Measurements from ENCODE around the gene AK6.

Gene AK6

GRCh38 chr5:69331528-69332445 lies 37.5 kb downstream of the AK6 start:
- ChIA-PET POLR2A (interaction anchor here (1.1 kb wide), 1 partner anchor 28 kb away, joined by 5 read pairs; no protein-coding TSS in a partner anchor), CTCF (no interaction called here)
- no peak for DNase-seq (ENCODE audit: extremely low spot score)
- TF ChIP-seq BHLHE40 (IDR thresholded peaks at IDR 0.05; ENCODE audit: borderline replicate concordance) (no peak), ELF4 (IDR thresholded peaks at IDR 0.05) (no peak), FOXM1 (IDR thresholded peaks at IDR 0.05; ENCODE audit: borderline replicate concordance) (no peak), FOXK2 (IDR thresholded peaks at IDR 0.05) (no peak), CTBP1 (IDR thresholded peaks at IDR 0.05; ENCODE audit: borderline replicate concordance) (no peak), ZNF384 (IDR thresholded peaks at IDR 0.05) (no peak), LEF1 (IDR thresholded peaks at IDR 0.05; ENCODE audit: borderline replicate concordance) (no peak), PKNOX1 (IDR thresholded peaks at IDR 0.05) (no peak), SP1 (IDR thresholded peaks at IDR 0.05) (no peak), ARNT (IDR thresholded peaks at IDR 0.05) (no peak), TARDBP (IDR thresholded peaks at IDR 0.05) (no peak)

- ChIA-PET CTCF (no interaction called here), POLR2A (no interaction called here)
Observed at GRCh38 chr5:69329905-69330489, 39.3 kb downstream of the AK6 start.

GRCh38 chr5:69326365-69326764 lies 43.0 kb downstream of the AK6 start:
- ChIA-PET POLR2A (no interaction called here), CTCF (no interaction called here)
- DNase-seq (ENCODE audit: extremely low spot score): no peak

More at GRCh38 chr5:69329905-69330489, 39.3 kb downstream of the AK6 start:
- DNase-seq (ENCODE audit: extremely low spot score): no peak
- no peak for TF ChIP-seq ELF4 (IDR thresholded peaks at IDR 0.05)
- no peak for TF ChIP-seq FOXK2 (IDR thresholded peaks at IDR 0.05)
- no peak for TF ChIP-seq LEF1 (IDR thresholded peaks at IDR 0.05; ENCODE audit: borderline replicate concordance)
- no peak for TF ChIP-seq SP1 (IDR thresholded peaks at IDR 0.05)
- TF ChIP-seq FOXA1 (IDR thresholded peaks at IDR 0.05): no peak
- TF ChIP-seq SUZ12 (IDR thresholded peaks at IDR 0.05): no peak
- no peak for TF ChIP-seq L3MBTL2 (conservative IDR thresholded peaks at IDR 0.05)
- TF ChIP-seq BHLHE40 (IDR thresholded peaks at IDR 0.05; ENCODE audit: borderline replicate concordance): no peak
- TF ChIP-seq HDGF (IDR thresholded peaks at IDR 0.05; ENCODE audit: borderline replicate concordance): no peak
- TF ChIP-seq NFRKB (IDR thresholded peaks at IDR 0.05): no peak

DNA sequence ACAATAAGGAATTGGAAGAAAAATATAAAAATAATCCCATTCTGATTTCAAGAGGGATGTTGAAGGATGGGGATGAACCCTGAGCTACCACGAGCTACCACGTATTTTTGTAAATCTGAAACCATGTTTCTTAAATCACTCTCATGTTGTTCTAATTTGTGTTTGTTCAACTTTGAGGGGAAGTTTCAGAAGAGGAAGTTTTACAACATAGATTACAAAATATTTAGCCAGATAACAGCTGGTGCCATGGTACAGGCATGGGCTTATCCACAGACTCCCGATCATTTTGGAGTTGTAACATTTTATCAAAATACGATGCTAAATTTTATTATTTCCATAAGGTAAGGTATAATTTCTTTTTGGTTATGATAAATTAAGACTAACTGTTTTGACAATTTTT lies 51.9 kb downstream of the AK6 start:
- no peak for DNase-seq (ENCODE audit: extremely low spot score)
- CTCF ChIA-PET: interaction anchor here (0.6 kb wide), 1 partner anchor 1043 kb away, joined by 4 read pairs; no protein-coding TSS in a partner anchor
- no peak for TF ChIP-seq CTBP1 (IDR thresholded peaks at IDR 0.05; ENCODE audit: borderline replicate concordance)
- TF ChIP-seq FOXK2 (IDR thresholded peaks at IDR 0.05): no peak
- TF ChIP-seq TARDBP (IDR thresholded peaks at IDR 0.05): no peak
- TF ChIP-seq HDGF (IDR thresholded peaks at IDR 0.05; ENCODE audit: borderline replicate concordance): no peak
- no peak for TF ChIP-seq ELF4 (IDR thresholded peaks at IDR 0.05)
- TF ChIP-seq LEF1 (IDR thresholded peaks at IDR 0.05; ENCODE audit: borderline replicate concordance): no peak
- POLR2A ChIA-PET: no interaction called here

More at GRCh38 chr5:69326365-69326764, 43.0 kb downstream of the AK6 start:
- TF ChIP-seq FOXM1 (IDR thresholded peaks at IDR 0.05; ENCODE audit: borderline replicate concordance) (no peak), NFRKB (IDR thresholded peaks at IDR 0.05) (no peak)

DNA sequence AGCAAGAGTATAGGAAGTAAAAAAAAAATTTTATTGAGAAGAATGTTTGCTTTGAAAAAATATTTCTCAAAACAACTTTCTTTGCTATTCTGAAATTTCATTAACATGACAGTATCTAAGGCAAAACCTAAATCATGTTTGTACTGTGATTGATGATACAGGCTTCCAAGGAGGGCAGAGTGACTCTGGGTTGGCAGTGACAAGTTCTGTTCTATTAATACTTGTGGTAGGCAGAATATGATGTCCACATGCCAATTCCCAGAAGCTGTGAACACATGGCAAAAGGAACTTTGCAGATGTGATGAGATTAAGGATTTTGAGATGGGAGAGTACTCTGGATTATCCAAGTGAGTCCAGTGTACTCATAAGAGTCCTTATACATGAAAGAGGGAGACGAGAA lies 53.3 kb downstream of the AK6 start:
- ChIA-PET CTCF (no interaction called here), POLR2A (no interaction called here)
- TF ChIP-seq ARNT (IDR thresholded peaks at IDR 0.05) (no peak), CTBP1 (IDR thresholded peaks at IDR 0.05; ENCODE audit: borderline replicate concordance) (no peak)
- DNase-seq (ENCODE audit: extremely low spot score): no peak

- DNase-seq (ENCODE audit: extremely low spot score): no peak
- POLR2A ChIA-PET: no interaction called here
- TF ChIP-seq BHLHE40 (IDR thresholded peaks at IDR 0.05; ENCODE audit: borderline replicate concordance) (no peak), HDGF (IDR thresholded peaks at IDR 0.05; ENCODE audit: borderline replicate concordance) (no peak), LEF1 (IDR thresholded peaks at IDR 0.05; ENCODE audit: borderline replicate concordance) (no peak), FOXA1 (IDR thresholded peaks at IDR 0.05) (no peak), FOXM1 (IDR thresholded peaks at IDR 0.05; ENCODE audit: borderline replicate concordance) (no peak), FOXK2 (IDR thresholded peaks at IDR 0.05) (no peak), L3MBTL2 (conservative IDR thresholded peaks at IDR 0.05) (no peak), TARDBP (IDR thresholded peaks at IDR 0.05) (no peak), SUZ12 (IDR thresholded peaks at IDR 0.05) (no peak), PKNOX1 (IDR thresholded peaks at IDR 0.05) (no peak)
- CTCF ChIA-PET: no interaction called here
Observed at GRCh38 chr5:69313428-69313827, 55.9 kb downstream of the AK6 start.

DNA sequence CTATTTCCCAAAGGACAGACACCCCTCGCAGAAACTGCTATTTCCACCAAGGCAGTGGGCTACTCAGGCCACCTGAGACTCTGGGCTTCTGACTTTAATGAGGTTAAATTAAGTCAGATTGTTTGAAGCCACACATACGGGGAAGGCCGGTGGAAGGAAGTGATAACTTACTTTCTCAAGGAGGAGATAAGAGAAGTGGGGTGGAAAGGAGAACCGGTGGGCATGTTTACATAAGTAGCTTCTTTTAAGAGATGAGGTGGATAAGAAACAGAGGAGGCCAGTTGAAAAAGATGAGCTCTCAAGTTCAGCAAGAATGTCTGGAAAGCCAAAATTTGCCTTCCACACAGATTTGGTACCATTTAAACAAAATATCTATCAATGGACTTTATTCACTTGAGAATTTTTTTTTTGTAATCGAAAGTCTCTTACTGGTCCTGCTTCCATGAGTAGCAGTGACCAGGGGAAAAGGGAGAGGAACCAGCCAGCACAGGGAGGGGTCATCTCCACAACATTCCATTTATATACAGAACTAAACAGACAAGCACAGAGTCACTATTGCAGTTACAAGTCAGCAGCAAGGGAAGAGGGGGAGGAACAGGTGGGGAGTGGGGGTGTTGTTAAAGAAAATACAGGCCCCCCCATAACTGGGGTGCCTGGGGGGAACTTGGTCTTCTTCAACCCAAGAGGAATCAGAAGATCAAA lies 56.7 kb downstream of the AK6 start:
- TF ChIP-seq FOXA1 (IDR thresholded peaks at IDR 0.05) (no peak), HDGF (IDR thresholded peaks at IDR 0.05; ENCODE audit: borderline replicate concordance) (no peak), TARDBP (IDR thresholded peaks at IDR 0.05) (no peak), FOXK2 (IDR thresholded peaks at IDR 0.05) (no peak), NFRKB (IDR thresholded peaks at IDR 0.05) (no peak), L3MBTL2 (conservative IDR thresholded peaks at IDR 0.05) (no peak), PKNOX1 (IDR thresholded peaks at IDR 0.05) (no peak), ARNT (IDR thresholded peaks at IDR 0.05) (no peak), ELF4 (IDR thresholded peaks at IDR 0.05) (no peak), LEF1 (IDR thresholded peaks at IDR 0.05; ENCODE audit: borderline replicate concordance) (no peak)
- ChIA-PET POLR2A (no interaction called here), CTCF (interaction anchor here (0.6 kb wide), 1 partner anchor 12 kb away, joined by 5 read pairs; no protein-coding TSS in a partner anchor)
- DNase-seq (ENCODE audit: extremely low spot score): no peak

Data from HEK293T (cell line).